GM12891 (cell line): ENCODE measurements around the gene FBXO8.

Source experiments
- POLR2A ChIP-seq: IDR thresholded peaks from 2 replicates; pipeline ENCODE4 v1.6.1; 2011; ENCODE audit warnings: low read depth, low read length, control low read depth
- POLR2AphosphoS5 ChIP-seq: IDR thresholded peaks from 2 replicates; pipeline ENCODE4 v1.6.1; 2011; ENCODE audit warnings: low read depth, low read length, control low read depth
- TAF1 ChIP-seq: IDR thresholded peaks from 2 replicates; pipeline ENCODE4 v1.6.1; 2011; ENCODE audit warnings: low read depth, low read length, control low read depth

DNA sequence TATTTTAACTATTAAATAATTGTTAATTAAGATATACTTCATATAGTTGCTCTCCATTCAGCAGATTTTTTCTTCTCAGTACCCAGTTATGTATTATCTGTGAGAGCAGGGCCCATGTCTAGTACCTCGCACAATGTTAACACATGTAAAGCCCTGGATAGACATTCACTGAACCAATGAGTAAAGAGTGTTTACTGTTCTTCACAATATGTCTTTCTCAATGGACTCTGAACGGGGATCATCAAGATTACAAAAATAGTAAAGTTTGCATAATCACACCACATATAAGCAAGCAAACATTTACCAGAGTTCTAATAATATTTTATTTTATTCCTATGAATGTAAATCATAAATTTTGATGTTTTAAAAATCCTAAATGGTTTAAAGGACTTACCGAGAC lies 47.1 kb downstream of the FBXO8 start:
- no peak for TF ChIP-seq POLR2AphosphoS5
- no peak for TF ChIP-seq POLR2A
- no peak for TF ChIP-seq TAF1
